Measurements from ENCODE around the gene ART1.

ART1 gene

GRCh38 chr11:3623767-3624458 is 21.0 kb upstream of the ART1 start:
- no peaks in the 10 kb centered on the region for H3K4me1 ChIP-seq (ENCODE audit: insufficient read depth, low read length)

GRCh38 chr11:3626250-3626960 is 18.5 kb upstream of the ART1 start:
- peaks cover 5% of the 10 kb centered on the region for H3K27me3 ChIP-seq (ENCODE audit: insufficient read depth, low read length, poor library complexity)
- no peak overlapping the region for H3K4me2 ChIP-seq (ENCODE audit: insufficient read depth, low read length)

More at GRCh38 chr11:3623767-3624458, 21.0 kb upstream of the ART1 start:
- Histone ChIP-seq H3K27me3 (ENCODE audit: insufficient read depth, low read length, poor library complexity) (peaks cover 5% of the 10 kb centered on the region), H3K36me3 (ENCODE audit: insufficient read depth, low read length) (no peaks in the 10 kb centered on the region), H4K20me1 (ENCODE audit: insufficient read depth, low read length) (no peaks in the 10 kb centered on the region), H3K9ac (ENCODE audit: low read depth, low read length) (no peak overlapping the region), H3K9me3 (ENCODE audit: insufficient read depth, low read length, severe bottlenecking) (no peaks in the 10 kb centered on the region), H2AFZ (ENCODE audit: low read depth, low read length) (no peak overlapping the region), H3K79me2 (ENCODE audit: insufficient read depth, low read length) (no peaks in the 10 kb centered on the region), H3K4me2 (ENCODE audit: insufficient read depth, low read length) (no peak overlapping the region), H3K4me3 (ENCODE audit: low read depth in 1 of 2, low read length in 2 of 2) (no peak overlapping the region), H3K27ac (ENCODE audit: low read length) (no peak overlapping the region)
- no peak for TF ChIP-seq CTCF (IDR thresholded peaks at IDR 0.05; ENCODE audit: borderline replicate concordance, extremely low read depth, low read length, poor library complexity, severe bottlenecking)
- no peak for TF ChIP-seq EZH2 (IDR thresholded peaks at IDR 0.05; ENCODE audit: borderline replicate concordance, low read depth, low read length, severe bottlenecking)
- ATAC-seq (ENCODE audit: insufficient read depth, low read depth) = no peak
- no peak for DNase-seq

GRCh38 chr11:3627291-3627690 is 17.6 kb upstream of the ART1 start:
- H3K27me3 ChIP-seq (ENCODE audit: insufficient read depth, low read length, poor library complexity) = peaks cover 5% of the 10 kb centered on the region
- no peaks in the 10 kb centered on the region for H3K9me3 ChIP-seq (ENCODE audit: insufficient read depth, low read length, severe bottlenecking)
- no peak overlapping the region for H3K4me3 ChIP-seq (ENCODE audit: low read depth in 1 of 2, low read length in 2 of 2)
- H4K20me1 ChIP-seq (ENCODE audit: insufficient read depth, low read length) = no peaks in the 10 kb centered on the region
- no peaks in the 10 kb centered on the region for H3K4me1 ChIP-seq (ENCODE audit: insufficient read depth, low read length)
- no peaks in the 10 kb centered on the region for H3K79me2 ChIP-seq (ENCODE audit: insufficient read depth, low read length)
- H3K36me3 ChIP-seq (ENCODE audit: insufficient read depth, low read length) = no peaks in the 10 kb centered on the region
- ATAC-seq (ENCODE audit: insufficient read depth, low read depth) (no peak), DNase-seq (no peak)
- no peak overlapping the region for H2AFZ ChIP-seq (ENCODE audit: low read depth, low read length)
- H3K4me2 ChIP-seq (ENCODE audit: insufficient read depth, low read length) = no peak overlapping the region
- H3K9ac ChIP-seq (ENCODE audit: low read depth, low read length) = no peak overlapping the region
- TF ChIP-seq EZH2 (IDR thresholded peaks at IDR 0.05; ENCODE audit: borderline replicate concordance, low read depth, low read length, severe bottlenecking) (no peak), CTCF (IDR thresholded peaks at IDR 0.05; ENCODE audit: borderline replicate concordance, extremely low read depth, low read length, poor library complexity, severe bottlenecking) (no peak)
- H3K27ac ChIP-seq (ENCODE audit: low read length) = no peak overlapping the region

More at GRCh38 chr11:3626250-3626960, 18.5 kb upstream of the ART1 start:
- Histone ChIP-seq H2AFZ (ENCODE audit: low read depth, low read length) (no peak overlapping the region), H3K9ac (ENCODE audit: low read depth, low read length) (no peak overlapping the region), H3K36me3 (ENCODE audit: insufficient read depth, low read length) (no peaks in the 10 kb centered on the region), H3K9me3 (ENCODE audit: insufficient read depth, low read length, severe bottlenecking) (no peaks in the 10 kb centered on the region), H3K79me2 (ENCODE audit: insufficient read depth, low read length) (no peaks in the 10 kb centered on the region), H3K4me3 (ENCODE audit: low read depth in 1 of 2, low read length in 2 of 2) (no peak overlapping the region), H3K4me1 (ENCODE audit: insufficient read depth, low read length) (no peaks in the 10 kb centered on the region), H3K27ac (ENCODE audit: low read length) (no peak overlapping the region), H4K20me1 (ENCODE audit: insufficient read depth, low read length) (no peaks in the 10 kb centered on the region)
- DNase-seq (no peak), ATAC-seq (ENCODE audit: insufficient read depth, low read depth) (no peak)
- TF ChIP-seq CTCF (IDR thresholded peaks at IDR 0.05; ENCODE audit: borderline replicate concordance, extremely low read depth, low read length, poor library complexity, severe bottlenecking) = no peak
- TF ChIP-seq EZH2 (IDR thresholded peaks at IDR 0.05; ENCODE audit: borderline replicate concordance, low read depth, low read length, severe bottlenecking) = no peak
